GM23248 (cell line): ENCODE measurements around the gene CSE1L. TPM values are rescaled to one million over a fixed set of nuclear protein-coding genes. Genes with fewer than 3 reads are reported as not detected.
"Not testable (repeated sequence)": the region's sequence is repeated elsewhere in the genome, so short reads cannot be mapped to it uniquely, and the experiment has no call there.

Experiments used
- DNase-seq: peaks from one replicate; pipeline ENCODE4 v3.0.0-alpha.2; 2015
- H2AFZ ChIP-seq: fragments of 200-600 bp; sonication (generic); 2 replicates; pipeline ENCODE4 v1.6.1; 2016; ENCODE audit warnings: antibody characterized with exemption
- H3F3A ChIP-seq: fragments of 200-600 bp; sonication (generic); 2 replicates; pipeline ENCODE4 v1.6.1; 2016; ENCODE audit warnings: mild to moderate bottlenecking, antibody characterized with exemption, mixed run types; ENCODE audit not compliant: insufficient read depth
- H3K27ac ChIP-seq: fragments of 200-600 bp; sonication (generic); 2 replicates; pipeline ENCODE4 v1.5.1; 2016; ENCODE audit warnings: mild to moderate bottlenecking
- H3K27me3 ChIP-seq: fragments of 200-600 bp; sonication (generic); replicated peaks from 2 replicates; pipeline ENCODE4 v1.6.1; 2016; ENCODE audit warnings: mild to moderate bottlenecking; ENCODE audit not compliant: insufficient read depth
- H3K36me3 ChIP-seq: fragments of 200-600 bp; sonication (generic); 2 replicates; pipeline ENCODE4 v1.6.1; 2016; ENCODE audit warnings: low read depth, mild to moderate bottlenecking
- H3K4me1 ChIP-seq: fragments of 200-600 bp; sonication (generic); 2 replicates; pipeline ENCODE4 v1.6.1; 2016; ENCODE audit warnings: mild to moderate bottlenecking; ENCODE audit not compliant: insufficient read depth
- H3K4me2 ChIP-seq: fragments of 200-600 bp; sonication (generic); one replicate; pipeline ENCODE4 v1.6.1; 2016; ENCODE audit warnings: mild to moderate bottlenecking; ENCODE audit not compliant: unreplicated experiment
- H3K4me3 ChIP-seq: fragments of 200-600 bp; sonication (generic); 2 replicates; pipeline ENCODE4 v1.5.1; 2016; ENCODE audit warnings: mild to moderate bottlenecking
- H3K79me2 ChIP-seq: fragments of 200-600 bp; sonication (generic); 2 replicates; pipeline ENCODE4 v1.6.1; 2016; ENCODE audit warnings: mild to moderate bottlenecking; ENCODE audit not compliant: insufficient read depth
- H3K9ac ChIP-seq: fragments of 200-600 bp; sonication (generic); 2 replicates; pipeline ENCODE4 v1.6.1; 2016; ENCODE audit warnings: mild to moderate bottlenecking
- H3K9me2 ChIP-seq: fragments of 200-600 bp; sonication (generic); 2 replicates; pipeline ENCODE4 v1.6.1; 2016; ENCODE audit warnings: mixed run types, mild to moderate bottlenecking, moderate library complexity; ENCODE audit not compliant: insufficient read depth
- H3K9me3 ChIP-seq: fragments of 200-600 bp; sonication (generic); one replicate; pipeline ENCODE4 v1.6.1; 2017; ENCODE audit warnings: low read depth
- H4K20me1 ChIP-seq: fragments of 200-600 bp; sonication (generic); 2 replicates; pipeline ENCODE4 v1.6.0; 2016; ENCODE audit not compliant: insufficient read depth
- EZH2 ChIP-seq: fragments of 200-600 bp; sonication (generic); IDR thresholded peaks from 2 replicates; pipeline ENCODE4 v1.6.1; 2018; ENCODE audit warnings: antibody characterized with exemption, mild to moderate bottlenecking; ENCODE audit not compliant: insufficient read depth, poor library complexity, severe bottlenecking
- EZH2phosphoT487 ChIP-seq: fragments of 200-600 bp; sonication (generic); IDR thresholded peaks from 2 replicates; pipeline ENCODE4 v1.6.1; 2018; ENCODE audit warnings: antibody characterized with exemption, moderate library complexity, mild to moderate bottlenecking, low read depth; ENCODE audit not compliant: insufficient read depth
- WGBS, 2 experiments: methylation state at CpG; one replicate each; pipeline ENCODE4 v1.1.6; 2015 to 2017; ENCODE audit warnings: low lambda C conversion rate in 2 of 2, low coverage in 1 of 2; ENCODE audit errors: missing lambda C conversion rate in 2 of 2; 5-methylcytosine and 5-hydroxymethylcytosine counted together
- in situ Hi-C: fragments of 300-500 bp; cut with MboI; formaldehyde crosslinking; loops from 2 replicates; pipeline ENCODE4 v1.15.0; 2020
- polyA plus RNA-seq: library from polyadenylated mRNA; unstranded; fragments of >200 nt; fragmentation: Nextera tagmentation; extraction: Ambion mirVana; gene quantifications from 2 replicates; pipeline ENCODE4 v1.2.1, GENCODE V29; 2016
- total RNA-seq: library from RNA; depleted of rRNA; stranded (reverse); fragments of >200 nt; shearing (Covaris generic); gene quantifications from 2 replicates; pipeline ENCODE4 v1.2.3, GENCODE V29; 2014

Gene CSE1L
- total and polyA plus RNA-seq, 2 experiments from 2014 or later = 75.2 to 90.2 TPM

DNA sequence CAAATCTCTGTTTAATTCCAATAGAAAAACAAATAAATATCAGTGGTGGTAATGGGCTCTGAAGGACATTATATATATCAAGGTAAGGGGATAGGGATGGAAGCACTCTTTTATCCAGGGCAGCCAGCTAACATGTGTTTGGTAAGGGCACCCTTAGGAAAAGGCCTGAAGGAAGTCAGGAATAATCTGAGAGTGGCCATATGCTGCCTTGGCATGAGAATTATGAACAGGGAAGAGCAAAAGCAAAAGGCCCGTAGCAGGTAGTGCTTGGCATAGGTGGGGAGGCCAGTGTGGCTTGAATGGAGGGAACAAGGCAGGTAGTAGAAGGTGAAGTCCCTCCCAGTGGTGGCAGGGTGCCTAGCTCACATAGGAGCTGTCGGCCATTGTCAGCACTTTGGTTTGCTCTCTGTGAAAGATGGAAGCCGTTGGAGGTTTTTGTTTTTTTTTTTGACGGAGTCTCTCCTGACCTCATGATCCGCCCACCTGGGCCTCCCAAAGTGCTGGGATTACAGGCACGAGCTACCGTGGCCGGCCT, 39.6 kb upstream of the CSE1L start:
- WGBS, 2 experiments = 73 to 76% methylated on average over 8 of the region's 8 CpGs
- Histone ChIP-seq H3K27me3 (no peaks in the 10 kb centered on the region), H3K9me3 (no peaks in the 10 kb centered on the region), H3K4me3 (no peak overlapping the region), H3K4me2 (no peak overlapping the region), H4K20me1 (no peaks in the 10 kb centered on the region), H3F3A (no peaks in the 10 kb centered on the region), H3K9ac (no peak overlapping the region), H3K79me2 (no peaks in the 10 kb centered on the region), H3K27ac (no peak overlapping the region), H3K4me1 (no peaks in the 10 kb centered on the region), H2AFZ (no peak overlapping the region), H3K36me3 (peaks cover 29% of the 10 kb centered on the region; the same call in 1 of the 2 replicates), H3K9me2 (no peaks in the 10 kb centered on the region)
- DNase-seq = no peak
- in situ Hi-C loops = no loop called here
- no peak for TF ChIP-seq EZH2
- no peak for TF ChIP-seq EZH2phosphoT487

DNA sequence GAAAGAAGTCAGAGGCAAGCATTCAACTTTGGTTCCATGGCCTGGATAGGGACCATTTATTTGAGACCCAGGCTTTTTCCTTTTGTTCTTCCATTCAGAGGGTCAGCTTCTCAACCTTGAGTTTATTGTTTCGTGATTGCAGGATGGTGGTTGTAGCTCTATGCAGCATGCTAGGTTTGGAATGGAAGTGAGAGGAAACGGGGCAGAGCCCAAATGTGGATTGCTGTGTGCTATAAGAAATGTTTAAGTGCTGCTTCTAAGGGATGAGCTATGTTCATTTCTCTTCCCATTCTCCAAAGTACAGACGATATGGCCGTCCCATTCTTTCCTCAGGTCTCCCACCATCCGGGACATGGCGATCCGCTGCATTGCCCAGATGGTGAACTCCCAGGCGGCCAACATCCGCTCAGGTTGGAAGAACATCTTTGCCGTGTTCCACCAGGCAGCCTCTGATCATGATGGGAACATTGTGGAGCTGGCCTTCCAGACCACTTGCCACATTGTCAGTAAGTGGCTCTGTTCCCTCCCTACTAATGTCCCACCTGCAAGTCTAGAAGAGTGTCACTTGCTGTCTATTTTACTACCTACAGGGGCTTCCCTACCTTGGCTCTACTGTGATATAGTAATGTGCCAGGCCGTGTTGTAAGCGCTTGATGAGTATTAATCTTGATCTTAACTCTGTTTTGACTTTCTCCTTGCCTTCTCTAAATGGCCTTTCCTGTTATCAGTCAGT, 36.0 kb upstream of the CSE1L start:
- H3K9me2 ChIP-seq = no peaks in the 10 kb centered on the region
- no peaks in the 10 kb centered on the region for H3K27me3 ChIP-seq
- H3K4me3 ChIP-seq = no peak overlapping the region
- no peak overlapping the region for H3K9ac ChIP-seq
- H3K36me3 ChIP-seq = peaks cover 53% of the 10 kb centered on the region
- in situ Hi-C loops = no loop called here
- no peak for TF ChIP-seq EZH2phosphoT487
- TF ChIP-seq EZH2 = no peak
- no peak overlapping the region for H3K27ac ChIP-seq
- no peak overlapping the region for H2AFZ ChIP-seq
- no peaks in the 10 kb centered on the region for H3K9me3 ChIP-seq
- 92 to 93% methylated on average over 12 of the region's 12 CpGs for WGBS, 2 experiments
- no peak for DNase-seq
- H3K4me1 ChIP-seq = no peaks in the 10 kb centered on the region
- H3K79me2 ChIP-seq = no peaks in the 10 kb centered on the region
- H3F3A ChIP-seq = no peaks in the 10 kb centered on the region
- no peaks in the 10 kb centered on the region for H4K20me1 ChIP-seq
- no peak overlapping the region for H3K4me2 ChIP-seq

DNA sequence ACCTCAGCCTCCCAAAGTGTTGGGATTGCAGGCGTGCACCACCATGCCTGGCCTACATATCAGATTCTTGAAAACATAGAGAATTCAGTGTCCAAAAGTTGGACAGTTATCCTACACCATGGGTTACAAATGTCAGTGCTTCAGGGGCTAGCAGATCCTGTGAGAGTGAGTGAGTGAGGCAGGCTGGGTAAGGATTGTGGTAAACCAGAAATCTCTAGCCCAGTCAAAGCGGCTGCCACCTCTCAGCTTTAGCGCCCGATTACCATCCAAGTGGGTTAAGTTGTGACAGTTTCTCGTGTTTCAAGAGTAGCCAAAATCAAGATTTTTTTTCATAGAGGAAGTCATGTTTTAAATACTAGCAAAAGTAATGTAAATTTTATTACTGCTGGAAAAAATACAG, 21.9 kb upstream of the CSE1L start:
- no peak overlapping the region for H2AFZ ChIP-seq
- no peaks in the 10 kb centered on the region for H4K20me1 ChIP-seq
- no peak overlapping the region for H3K9ac ChIP-seq
- peaks cover 5% of the 10 kb centered on the region for H3K4me1 ChIP-seq
- H3K27me3 ChIP-seq = no peaks in the 10 kb centered on the region
- no peaks in the 10 kb centered on the region for H3K79me2 ChIP-seq
- no peak for TF ChIP-seq EZH2
- TF ChIP-seq EZH2phosphoT487 = no peak
- no peak for DNase-seq
- peaks cover 36% of the 10 kb centered on the region for H3K36me3 ChIP-seq
- H3K27ac ChIP-seq = no peak overlapping the region
- in situ Hi-C loops = no loop called here
- H3K9me2 ChIP-seq = no peaks in the 10 kb centered on the region
- no peak overlapping the region for H3K4me2 ChIP-seq
- no peaks in the 10 kb centered on the region for H3K9me3 ChIP-seq
- H3F3A ChIP-seq = peaks cover 18% of the 10 kb centered on the region
- no peak overlapping the region for H3K4me3 ChIP-seq
- WGBS, 2 experiments = 97% methylated on average over 5 of the region's 5 CpGs

DNA sequence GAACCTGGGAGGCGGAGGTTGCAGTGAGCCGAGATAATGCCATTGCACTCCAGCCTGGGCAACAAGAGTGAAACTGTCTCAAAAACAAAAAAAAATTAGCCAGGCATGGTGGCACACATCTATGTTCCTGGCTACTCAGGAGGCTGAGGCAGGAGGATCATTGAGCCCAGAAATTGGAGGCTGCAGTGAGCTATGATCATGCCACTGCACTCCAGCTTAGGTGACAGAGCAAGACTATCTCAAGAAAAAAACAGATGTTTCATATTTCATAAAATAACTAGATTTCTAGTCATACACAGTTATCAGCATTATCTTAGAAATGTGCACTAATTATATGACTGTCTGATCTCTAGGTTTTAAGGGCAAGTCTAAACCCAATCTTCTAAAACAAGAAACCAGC, 17.9 kb upstream of the CSE1L start:
- H3K9ac ChIP-seq, H4K20me1 ChIP-seq, in situ Hi-C loops, H3K4me1 ChIP-seq, H3K4me3 ChIP-seq, DNase-seq, H3K9me3 ChIP-seq, H3K4me2 ChIP-seq, H3K27me3 ChIP-seq, H3K9me2 ChIP-seq, H2AFZ ChIP-seq, H3K79me2 ChIP-seq: not testable (repeated sequence)
- Histone ChIP-seq H3K36me3 (peaks cover 39% of the 10 kb centered on the region), H3F3A (peaks cover 24% of the 10 kb centered on the region), H3K27ac (peak overlapping the region; percentile 65; the same call in 1 of the 2 replicates)
- WGBS, 2 experiments = 95 to 100% methylated on average over 2 of the region's 2 CpGs
